Measurements from ENCODE around the gene DAO.

GRCh38 chr12:108868781-108869180 is 11.1 kb upstream of the DAO start:
- TF ChIP-seq CTCF (IDR thresholded peaks at IDR 0.05; ENCODE audit: poor library complexity) (no peak), EZH2 (IDR thresholded peaks at IDR 0.05; ENCODE audit: borderline replicate concordance) (no peak), EZH2phosphoT487 (IDR thresholded peaks at IDR 0.05; ENCODE audit: low read depth, severe bottlenecking, unreplicated experiment) (no peak)
